ENCODE results near the gene CBX1. TPM values are rescaled to one million over a fixed set of nuclear protein-coding genes. Genes with fewer than 3 reads are reported as not detected.

The CBX1 gene
- total and polyA plus RNA-seq, 2 of the 13 experiments (the other 11 are each of a cell fraction or from before 2014, with no cell fraction given) = 17.8 to 108 TPM

DNA sequence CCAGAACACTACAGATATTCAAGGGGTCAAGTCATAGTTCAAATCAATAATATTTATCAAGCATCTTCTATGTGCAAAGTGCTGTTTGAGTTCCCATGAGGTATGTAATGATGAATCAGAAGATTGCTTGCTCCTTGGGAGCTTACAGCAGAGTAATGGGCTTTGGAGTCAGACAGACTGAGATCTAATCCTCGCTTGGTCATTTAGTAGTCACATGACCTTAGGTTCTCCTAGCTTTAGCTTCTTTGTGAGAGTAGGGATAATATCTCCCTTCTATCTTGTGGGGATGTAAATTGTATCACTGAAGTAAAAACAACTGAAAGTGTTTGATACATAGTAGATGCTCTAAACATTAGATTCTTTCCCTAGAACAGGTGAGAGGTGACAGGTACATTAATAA, 36.4 kb upstream of the CBX1 start:
- Histone ChIP-seq H3K4me2 (ENCODE audit: low read depth, low read length) (no peak overlapping the region), H3K79me2 (ENCODE audit: insufficient read depth, low read length) (no peaks in the 10 kb centered on the region), H3K36me3 (replicated peaks in 1 of 2; ENCODE audit: control insufficient read depth in 1 of 2, insufficient read depth in 2 of 2, low read length in 2 of 2) (no peaks in the 10 kb centered on the region), H2AFZ (ENCODE audit: low read length) (no peak overlapping the region), H3K27me3 (ENCODE audit: control insufficient read depth in 1 of 2, insufficient read depth in 2 of 2, low read length in 2 of 2) (peaks cover 0 to 12% of the 10 kb centered on the region in 2 experiments; a peak in 4 of 5 replicates), H3K9ac (ENCODE audit: insufficient read depth, low read depth, low read length) (no peak overlapping the region), H3K9me3 (ENCODE audit: low read length) (no peaks in the 10 kb centered on the region), H3K27ac (ENCODE audit: extremely low read length, insufficient read depth, low read length) (no peak overlapping the region), H3K4me1 (ENCODE audit: insufficient read depth, low read length) (no peaks in the 10 kb centered on the region), H4K20me1 (ENCODE audit: insufficient read depth, low read length) (no peaks in the 10 kb centered on the region), H3K4me3 (replicated peaks in 1 of 3; ENCODE audit: insufficient read depth in 1 of 3, low read depth in 2 of 3, low read length in 3 of 3) (no peak overlapping the region)
- ATAC-seq (no peak), DNase-seq (ENCODE audit: low spot score) (no peak), FAIRE-seq (no peak)
- 58% methylated on average over 1 of the region's 1 CpG for WGBS (ENCODE audit: low lambda C conversion rate)
- TF ChIP-seq RAD51 (IDR thresholded peaks at IDR 0.05; ENCODE audit: borderline replicate concordance) (peak; percentile 17; the same call in 1 of the 2 replicates), DNMT1 (CRISPR knock-in tag; IDR thresholded peaks at IDR 0.05) (no peak)
- intact Hi-C loops (cut with micrococcal nuclease; ENCODE audit: unreplicated experiment) (no loop called here), in situ Hi-C loops (cut with HindIII; ENCODE audit: extremely low pct_ligation_motif_present, low pct_unique_long_range_greater_than_20kb) (no loop called here)
- ChIA-PET CTCF (ENCODE audit: low intra/inter-chr PET ratio, low total read pairs) (no interaction called here), POLR2A (no interaction called here)
- no TSS peak for BruUV-seq (replicated peaks)

DNA sequence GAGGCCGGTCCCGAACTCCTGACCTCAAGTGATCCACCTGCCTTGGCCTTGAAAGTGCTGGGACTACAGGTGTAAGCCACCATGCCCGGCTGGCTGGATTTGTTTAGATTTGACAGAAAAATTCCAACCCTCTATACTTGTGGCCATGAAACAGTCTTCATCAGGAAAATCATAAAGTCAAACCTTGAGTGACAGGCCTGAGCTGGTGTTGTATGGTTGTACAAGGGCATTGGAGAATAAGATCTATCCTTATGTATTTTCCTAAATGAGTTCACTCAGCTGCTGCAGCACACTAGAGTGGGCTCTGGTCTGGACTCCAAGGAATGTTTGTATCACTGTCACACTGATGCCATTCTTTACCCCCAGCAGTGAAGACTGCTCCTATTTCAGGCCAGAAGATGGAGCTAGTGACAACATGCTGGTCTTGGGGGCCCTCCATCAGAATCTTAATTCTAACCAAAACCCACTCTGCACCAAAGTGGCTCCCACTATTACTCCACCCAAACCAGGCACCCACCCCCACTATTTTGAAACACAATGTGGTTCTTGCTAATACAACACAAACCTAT, 33.7 kb upstream of the CBX1 start:
- in situ Hi-C loops (cut with HindIII; ENCODE audit: extremely low pct_ligation_motif_present, low pct_unique_long_range_greater_than_20kb) = loop anchor here (5.0 kb wide), 1 partner anchor 53 kb away; no protein-coding TSS in a partner anchor
- Histone ChIP-seq H3K4me1 (ENCODE audit: insufficient read depth, low read length) (no peaks in the 10 kb centered on the region), H3K36me3 (replicated peaks in 1 of 2; ENCODE audit: control insufficient read depth in 1 of 2, insufficient read depth in 2 of 2, low read length in 2 of 2) (no peaks in the 10 kb centered on the region), H3K27ac (ENCODE audit: extremely low read length, insufficient read depth, low read length) (no peak overlapping the region), H3K9me3 (ENCODE audit: low read length) (no peaks in the 10 kb centered on the region), H3K4me2 (ENCODE audit: low read depth, low read length) (no peak overlapping the region), H3K4me3 (replicated peaks in 1 of 3; ENCODE audit: insufficient read depth in 1 of 3, low read depth in 2 of 3, low read length in 3 of 3) (no peak overlapping the region), H3K9ac (ENCODE audit: insufficient read depth, low read depth, low read length) (no peak overlapping the region), H2AFZ (ENCODE audit: low read length) (no peak overlapping the region), H3K79me2 (ENCODE audit: insufficient read depth, low read length) (no peaks in the 10 kb centered on the region), H3K27me3 (ENCODE audit: control insufficient read depth in 1 of 2, insufficient read depth in 2 of 2, low read length in 2 of 2) (peaks cover 0 to 9% of the 10 kb centered on the region in 2 experiments; a peak in 2 of 5 replicates), H4K20me1 (ENCODE audit: insufficient read depth, low read length) (no peaks in the 10 kb centered on the region)
- BruUV-seq (replicated peaks) = no TSS peak
- ATAC-seq (peak; percentile 62), FAIRE-seq (no peak), DNase-seq (ENCODE audit: low spot score) (no peak)
- CTCF ChIA-PET (ENCODE audit: low intra/inter-chr PET ratio, low total read pairs) = interaction anchor here (1.0 kb wide), 1 partner anchor 483 kb away, joined by 3 read pairs; no protein-coding TSS in a partner anchor
- intact Hi-C loops (cut with micrococcal nuclease; ENCODE audit: unreplicated experiment) = no loop called here
- POLR2A ChIA-PET = no interaction called here
- TF ChIP-seq TEAD3 (CRISPR knock-in tag; optimal IDR thresholded peaks at IDR 0.05; ENCODE audit: borderline replicate concordance) (peak; percentile 24), STAG1 (CRISPR knock-in tag; IDR thresholded peaks at IDR 0.05) (peak; percentile 30; the same call in 1 of the 2 replicates), NR2F2 (IDR thresholded peaks at IDR 0.05; ENCODE audit: borderline replicate concordance, low read depth) (no peak), ATF1 (CRISPR knock-in tag; IDR thresholded peaks at IDR 0.05) (no peak), SMC3 (IDR thresholded peaks at IDR 0.05; ENCODE audit: low read length) (peak; percentile 43; the same call in 1 of the 2 replicates)
- TF ChIP-seq, protein P1, sequence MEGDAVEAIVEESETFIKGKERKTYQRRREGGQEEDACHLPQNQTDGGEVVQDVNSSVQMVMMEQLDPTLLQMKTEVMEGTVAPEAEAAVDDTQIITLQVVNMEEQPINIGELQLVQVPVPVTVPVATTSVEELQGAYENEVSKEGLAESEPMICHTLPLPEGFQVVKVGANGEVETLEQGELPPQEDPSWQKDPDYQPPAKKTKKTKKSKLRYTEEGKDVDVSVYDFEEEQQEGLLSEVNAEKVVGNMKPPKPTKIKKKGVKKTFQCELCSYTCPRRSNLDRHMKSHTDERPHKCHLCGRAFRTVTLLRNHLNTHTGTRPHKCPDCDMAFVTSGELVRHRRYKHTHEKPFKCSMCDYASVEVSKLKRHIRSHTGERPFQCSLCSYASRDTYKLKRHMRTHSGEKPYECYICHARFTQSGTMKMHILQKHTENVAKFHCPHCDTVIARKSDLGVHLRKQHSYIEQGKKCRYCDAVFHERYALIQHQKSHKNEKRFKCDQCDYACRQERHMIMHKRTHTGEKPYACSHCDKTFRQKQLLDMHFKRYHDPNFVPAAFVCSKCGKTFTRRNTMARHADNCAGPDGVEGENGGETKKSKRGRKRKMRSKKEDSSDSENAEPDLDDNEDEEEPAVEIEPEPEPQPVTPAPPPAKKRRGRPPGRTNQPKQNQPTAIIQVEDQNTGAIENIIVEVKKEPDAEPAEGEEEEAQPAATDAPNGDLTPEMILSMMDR (CRISPR knock-in tag; IDR thresholded peaks at IDR 0.05) = peak; percentile 65
- 36% methylated on average over 3 of the region's 3 CpGs for WGBS (ENCODE audit: low lambda C conversion rate)
